HG03175 (cell line): ENCODE measurements around the gene KRT35.

Source experiments
- ATAC-seq: cut with Tn5 transposase; IDR thresholded peaks from one replicate; pipeline ENCODE4 v1.9.1; 2021; ENCODE audit warnings: mild to moderate bottlenecking, moderate library complexity; ENCODE audit not compliant: unreplicated experiment

The KRT35 gene

GRCh38 chr17:41512546-41513167 lies 31.7 kb upstream of the KRT35 start:
- ATAC-seq, result no peak

GRCh38 chr17:41511716-41512115 lies 30.8 kb upstream of the KRT35 start:
- no peak for ATAC-seq

GRCh38 chr17:41511116-41511515 lies 30.2 kb upstream of the KRT35 start:
- no peak for ATAC-seq

GRCh38 chr17:41510251-41511065 lies 29.5 kb upstream of the KRT35 start:
- ATAC-seq, result no peak

- no peak for ATAC-seq
These were observed 26.4 kb upstream of the KRT35 start for GRCh38 chr17:41507315-41507880.

GRCh38 chr17:41505809-41506767 lies 25.1 kb upstream of the KRT35 start:
- ATAC-seq, result no peak

GRCh38 chr17:41505007-41505808 lies 24.3 kb upstream of the KRT35 start, which contains the start of gene KRT13:
Gene KRT13 (minus strand): TSS chr17:41505612. CDS start chr17:41505550, 62 bp downstream.
- no peak for ATAC-seq

GRCh38 chr17:41504246-41504977 lies 23.5 kb upstream of the KRT35 start:
- ATAC-seq, result no peak

- ATAC-seq, result no peak
These were observed 22.3 kb upstream of the KRT35 start for GRCh38 chr17:41503202-41503601.

GRCh38 chr17:41500131-41500911 lies 19.4 kb upstream of the KRT35 start:
- ATAC-seq, result no peak

GRCh38 chr17:41499714-41500113 lies 18.8 kb upstream of the KRT35 start:
- no peak for ATAC-seq

- no peak for ATAC-seq
These were observed 17.3 kb upstream of the KRT35 start for GRCh38 chr17:41498276-41498675.

GRCh38 chr17:41496803-41497484 lies 16.0 kb upstream of the KRT35 start:
- peak; percentile 86 for ATAC-seq

GRCh38 chr17:41494524-41494923 lies 13.6 kb upstream of the KRT35 start:
- ATAC-seq, result no peak

GRCh38 chr17:41492771-41493170 lies 11.8 kb upstream of the KRT35 start:
- ATAC-seq, result no peak

- ATAC-seq, result no peak
These were observed 11.4 kb upstream of the KRT35 start for GRCh38 chr17:41492351-41492750.

GRCh38 chr17:41491476-41491875 lies 10.5 kb upstream of the KRT35 start:
- no peak for ATAC-seq
